WTC11 (cell line): ENCODE results near the gene CCBE1.

Experiments
- CBFB ChIP-seq: sonication (generic); formaldehyde crosslinking; IDR thresholded peaks from 2 replicates; pipeline ENCODE4 v1.8.1; 2022; ENCODE audit warnings: mild to moderate bottlenecking, low read depth, missing genetic modification reagents
- CTCF ChIP-seq: fragments of 200-600 bp; IDR thresholded peaks from 2 replicates; pipeline ENCODE4 v1.8.0; 2022; ENCODE audit warnings: antibody characterized with exemption
- E2F1 ChIP-seq: sonication (generic); formaldehyde crosslinking; IDR thresholded peaks from 2 replicates; pipeline ENCODE4 v1.8.0; 2022; ENCODE audit warnings: mild to moderate bottlenecking, missing genetic modification reagents
- FOXP4 ChIP-seq: sonication (generic); formaldehyde crosslinking; IDR thresholded peaks from 2 replicates; pipeline ENCODE4 v1.8.0; 2022; ENCODE audit warnings: mild to moderate bottlenecking, missing genetic modification reagents
- KAT7 ChIP-seq: sonication (generic); formaldehyde crosslinking; IDR thresholded peaks from 2 replicates; pipeline ENCODE4 v1.8.1; 2023; ENCODE audit warnings: missing genetic modification reagents, mild to moderate bottlenecking, borderline replicate concordance
- NFYB ChIP-seq: sonication (generic); formaldehyde crosslinking; conservative IDR thresholded peaks from 2 replicates; pipeline ENCODE4 v1.8.0; 2022; ENCODE audit warnings: low read depth, missing genetic modification reagents
- PRDM15 ChIP-seq: sonication (generic); formaldehyde crosslinking; IDR thresholded peaks from 2 replicates; pipeline ENCODE4 v1.8.0; 2022; ENCODE audit warnings: missing genetic modification reagents
- SMAD3 ChIP-seq: sonication (generic); formaldehyde crosslinking; IDR thresholded peaks from 2 replicates; pipeline ENCODE4 v1.8.0; 2022; ENCODE audit warnings: missing genetic modification reagents, mild to moderate bottlenecking, borderline replicate concordance
- ZBTB21 ChIP-seq: sonication (generic); formaldehyde crosslinking; IDR thresholded peaks from 2 replicates; pipeline ENCODE4 v1.8.1; 2023; ENCODE audit warnings: mild to moderate bottlenecking, missing genetic modification reagents, borderline replicate concordance
- ZMAT4 ChIP-seq: fragments of 250-450 bp; sonication (Bioruptor Pico); IDR thresholded peaks from 2 replicates; pipeline ENCODE4 v1.9.0; 2021; ENCODE audit warnings: mild to moderate bottlenecking
- ZNF317 ChIP-seq: sonication (generic); formaldehyde crosslinking; IDR thresholded peaks from 2 replicates; pipeline ENCODE4 v1.8.1; 2023; ENCODE audit warnings: low read depth, mild to moderate bottlenecking, moderate library complexity, missing genetic modification reagents, borderline replicate concordance

DNA sequence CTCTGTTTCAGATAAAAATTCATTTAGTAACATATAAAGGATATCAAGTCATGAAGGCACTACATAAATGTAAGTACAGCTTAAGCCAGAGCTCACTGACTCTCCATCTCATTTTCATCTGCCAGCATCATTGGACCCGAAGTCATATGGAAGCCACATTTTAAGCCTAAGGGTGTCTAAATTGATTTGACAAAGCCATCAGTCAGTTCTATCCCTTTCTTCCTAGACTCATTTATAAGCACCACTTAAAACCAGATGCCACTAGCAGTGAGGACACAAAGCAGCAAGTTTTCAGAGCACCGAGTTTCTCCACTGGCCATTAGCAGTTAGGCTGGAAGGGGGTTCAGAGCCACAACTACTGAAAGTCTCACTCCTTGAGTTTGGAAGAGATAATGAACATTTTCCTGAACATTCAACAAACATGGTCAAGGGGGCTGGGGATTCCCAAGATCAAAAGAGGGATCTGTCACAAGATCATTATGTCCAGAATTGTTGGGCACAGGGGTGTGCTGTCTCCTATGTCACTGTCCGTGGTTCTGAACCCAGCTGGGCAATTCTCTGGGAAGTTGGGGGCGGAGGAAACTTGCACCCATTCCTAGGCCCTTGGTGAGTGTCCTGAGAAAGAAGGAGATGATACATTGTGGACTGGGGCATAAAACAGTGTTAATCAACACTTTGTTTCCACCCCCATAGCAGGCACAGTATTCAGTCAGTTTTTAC lies 179.6 kb downstream of the CCBE1 start:
- TF ChIP-seq NFYB (CRISPR knock-in tag) = no peak
- TF ChIP-seq ZMAT4 (CRISPR knock-in tag) = no peak
- no peak for TF ChIP-seq CBFB (CRISPR knock-in tag)
- no peak for TF ChIP-seq FOXP4
- TF ChIP-seq KAT7 = no peak
- no peak for TF ChIP-seq ZNF317 (CRISPR knock-in tag)
- no peak for TF ChIP-seq CTCF
- TF ChIP-seq PRDM15 = no peak
- no peak for TF ChIP-seq ZBTB21
- TF ChIP-seq SMAD3 (CRISPR knock-in tag) = no peak
- no peak for TF ChIP-seq E2F1 (CRISPR knock-in tag)
